ENCODE data around the gene ADIG.
A peak's percentile ranks its signal among the peaks of the same experiment; 100 is the strongest.

ADIG gene

DNA sequence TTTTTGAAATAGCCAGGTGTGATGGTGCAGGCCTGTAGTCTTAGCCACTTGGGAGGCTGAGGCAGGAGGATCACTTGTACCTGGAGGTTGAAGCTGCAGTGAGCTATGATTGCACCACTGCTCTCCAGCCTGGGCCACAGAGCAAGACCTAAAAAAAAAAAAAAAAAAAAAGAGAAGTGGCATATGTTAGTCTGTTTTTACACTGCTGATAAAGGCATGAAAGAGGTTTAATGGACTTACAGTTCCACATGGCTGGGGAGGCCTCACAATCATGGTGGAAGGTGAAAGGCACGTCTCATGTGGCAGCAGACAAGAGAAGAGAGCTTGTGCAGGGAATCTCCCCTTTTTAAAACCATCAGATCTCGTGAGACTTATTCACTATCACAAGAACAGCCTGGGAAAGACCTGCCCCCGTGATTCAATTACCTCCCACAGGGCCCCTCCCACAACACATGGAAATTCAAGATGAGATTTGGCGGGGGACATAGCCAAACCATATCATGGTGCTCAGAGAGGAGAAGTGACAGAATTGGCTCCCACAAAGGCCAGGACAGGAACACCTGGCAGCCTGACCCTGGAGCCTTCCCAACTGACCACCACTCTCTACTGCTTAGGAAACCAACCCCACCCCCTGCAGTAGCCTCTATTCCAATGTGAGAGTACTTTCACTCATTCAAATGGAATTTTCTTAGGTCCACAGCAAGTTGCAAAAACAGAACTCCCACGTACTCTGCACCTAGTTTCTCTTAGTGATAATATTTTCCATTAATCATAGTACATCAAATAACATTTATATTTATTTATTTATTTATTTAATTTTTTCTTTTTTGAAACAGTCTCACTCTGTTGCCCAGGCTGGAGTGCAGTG lies 50.4 kb downstream of the ADIG start:
- no peak for DNase-seq (ENCODE audit: extremely low read depth, low read depth)
- TF ChIP-seq, protein P1, sequence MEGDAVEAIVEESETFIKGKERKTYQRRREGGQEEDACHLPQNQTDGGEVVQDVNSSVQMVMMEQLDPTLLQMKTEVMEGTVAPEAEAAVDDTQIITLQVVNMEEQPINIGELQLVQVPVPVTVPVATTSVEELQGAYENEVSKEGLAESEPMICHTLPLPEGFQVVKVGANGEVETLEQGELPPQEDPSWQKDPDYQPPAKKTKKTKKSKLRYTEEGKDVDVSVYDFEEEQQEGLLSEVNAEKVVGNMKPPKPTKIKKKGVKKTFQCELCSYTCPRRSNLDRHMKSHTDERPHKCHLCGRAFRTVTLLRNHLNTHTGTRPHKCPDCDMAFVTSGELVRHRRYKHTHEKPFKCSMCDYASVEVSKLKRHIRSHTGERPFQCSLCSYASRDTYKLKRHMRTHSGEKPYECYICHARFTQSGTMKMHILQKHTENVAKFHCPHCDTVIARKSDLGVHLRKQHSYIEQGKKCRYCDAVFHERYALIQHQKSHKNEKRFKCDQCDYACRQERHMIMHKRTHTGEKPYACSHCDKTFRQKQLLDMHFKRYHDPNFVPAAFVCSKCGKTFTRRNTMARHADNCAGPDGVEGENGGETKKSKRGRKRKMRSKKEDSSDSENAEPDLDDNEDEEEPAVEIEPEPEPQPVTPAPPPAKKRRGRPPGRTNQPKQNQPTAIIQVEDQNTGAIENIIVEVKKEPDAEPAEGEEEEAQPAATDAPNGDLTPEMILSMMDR (IDR thresholded peaks at IDR 0.05; ENCODE audit: low read depth, low read length): no peak

DNA sequence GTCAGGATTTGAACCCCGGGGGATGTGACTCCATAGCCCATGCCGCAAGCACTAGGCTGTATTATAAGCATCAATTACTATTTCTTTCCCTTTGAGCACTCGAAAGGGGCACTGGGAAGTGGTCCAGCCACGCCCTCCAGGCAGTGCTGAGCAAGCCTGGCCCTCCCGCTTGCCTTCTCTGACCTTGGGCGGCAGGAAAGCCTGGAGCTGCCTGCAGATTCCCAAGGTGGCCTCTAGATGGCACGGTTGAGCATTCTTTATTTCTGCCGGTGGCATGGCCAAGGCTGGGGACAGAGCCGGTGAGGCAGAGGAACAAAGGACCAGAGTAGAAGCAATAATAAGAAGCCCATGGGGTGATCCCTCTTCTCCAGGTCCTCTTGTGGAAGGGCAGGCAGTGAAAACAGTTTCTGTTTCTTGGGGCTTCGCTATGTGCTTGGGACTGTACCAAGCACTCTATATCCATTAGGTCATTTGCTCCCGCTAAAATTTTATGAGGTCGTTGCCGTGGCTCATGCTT lies 52.6 kb downstream of the ADIG start:
- DNase-seq (ENCODE audit: extremely low read depth, low read depth): no peak

DNA sequence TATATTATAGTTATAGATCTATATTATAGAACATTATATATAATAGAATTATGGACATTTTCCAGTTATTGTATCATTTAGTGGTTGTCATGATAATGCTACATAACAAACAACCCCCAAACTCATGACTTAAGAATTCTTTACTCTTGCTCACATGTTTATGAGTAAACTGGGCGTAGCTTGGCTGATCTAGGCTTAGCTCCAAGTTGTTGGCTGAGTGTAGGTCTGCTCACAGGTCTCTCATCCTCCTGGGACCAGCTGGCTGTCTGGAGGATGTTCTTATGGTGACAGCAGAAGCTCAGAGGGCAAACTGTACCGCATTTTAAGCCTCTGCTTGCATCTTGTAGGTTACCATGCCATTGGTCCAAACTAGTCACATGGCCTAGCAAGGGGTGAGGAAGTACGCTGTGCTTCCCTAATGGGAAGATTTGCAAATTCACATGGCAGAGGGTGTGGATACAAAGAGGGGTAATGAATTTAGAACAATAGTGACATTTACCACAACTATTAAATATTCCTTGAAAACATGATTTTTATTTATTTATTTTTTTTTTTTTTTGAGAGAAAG lies 54.8 kb downstream of the ADIG start:
- no peak for DNase-seq (ENCODE audit: extremely low read depth, low read depth)
- TF ChIP-seq, protein P1 (IDR thresholded peaks at IDR 0.05; ENCODE audit: low read depth, low read length): no peak

More for the DNA sequence above, 52.6 kb downstream of the ADIG start:
- TF ChIP-seq, protein P1 (IDR thresholded peaks at IDR 0.05; ENCODE audit: low read depth, low read length): peak; percentile 85
